ENCODE data around the gene RABAC1. TPM values are rescaled to one million over a fixed set of nuclear protein-coding genes. Genes with fewer than 3 reads are reported as not detected.

RABAC1 gene
- total and polyA plus RNA-seq, 9 of the 15 experiments (the other 6 are each of a cell fraction or from before 2014, with no cell fraction given): 2.4 to 28.1 (median 9.3) TPM

GRCh38 chr19:41959056-41960053, at the start of gene RABAC1 (continued):
- no peak for TF ChIP-seq TCFL5 (CRISPR knock-in tag; conservative IDR thresholded peaks at IDR 0.05)
- TF ChIP-seq ZNF592 (IDR thresholded peaks at IDR 0.05): no peak
- TF ChIP-seq HDAC8 (tag; IDR thresholded peaks at IDR 0.05): no peak
- no peak for TF ChIP-seq SIN3B (IDR thresholded peaks at IDR 0.05; ENCODE audit: low read depth)
- TF ChIP-seq ZNF174 (CRISPR knock-in tag; IDR thresholded peaks at IDR 0.05): no peak
- no peak for TF ChIP-seq ZNF785 (CRISPR knock-in tag; IDR thresholded peaks at IDR 0.05)
- TF ChIP-seq RBFOX2 (IDR thresholded peaks at IDR 0.05; ENCODE audit: low read depth, low read length): peak; percentile 62
- peak; percentile 94 for TF ChIP-seq TFAP4 (CRISPR knock-in tag; IDR thresholded peaks at IDR 0.05; ENCODE audit: borderline replicate concordance)
- no peak for TF ChIP-seq ZC3H11A (IDR thresholded peaks at IDR 0.05; ENCODE audit: low read depth, low read length)
- no peak; the same call in 1 of the 2 replicates for TF ChIP-seq ZNF766 (CRISPR knock-in tag; conservative IDR thresholded peaks at IDR 0.05)
- TF ChIP-seq ZBTB43 (CRISPR knock-in tag; IDR thresholded peaks at IDR 0.05): no peak
- TF ChIP-seq KLF6 (CRISPR knock-in tag; IDR thresholded peaks at IDR 0.05; ENCODE audit: borderline replicate concordance): peak; percentile 93; the same call in 1 of the 2 replicates
- TF ChIP-seq ETV5 (CRISPR knock-in tag; IDR thresholded peaks at IDR 0.05; ENCODE audit: low read depth): 0 out of 2 replicates have a peak, but pooled peaks have one; percentile 48
- TF ChIP-seq E2F6 (IDR thresholded peaks at IDR 0.05; ENCODE audit: borderline replicate concordance in 1 of 2, extremely low read depth in 1 of 2, insufficient read depth in 1 of 2, insufficient read length in 1 of 2, low read depth in 1 of 2, low read length in 1 of 2, poor library complexity in 1 of 2, severe bottlenecking in 1 of 2): peak in 1 of 2 experiments; percentile 16
- TF ChIP-seq KAT7 (CRISPR knock-in tag; IDR thresholded peaks at IDR 0.05; ENCODE audit: borderline replicate concordance): no peak
- no peak for TF ChIP-seq HES1 (IDR thresholded peaks at IDR 0.05; ENCODE audit: low read depth)
- no peak for TF ChIP-seq RBM22 (IDR thresholded peaks at IDR 0.05; ENCODE audit: low read depth, low read length, poor library complexity, severe bottlenecking)
